Measurements from ENCODE around the gene NCK2. TPM values are rescaled to one million over a fixed set of nuclear protein-coding genes. Genes with fewer than 3 reads are reported as not detected.

Gene NCK2
- total RNA-seq, 1 experiment from 2014 or later: 45.4 TPM

DNA sequence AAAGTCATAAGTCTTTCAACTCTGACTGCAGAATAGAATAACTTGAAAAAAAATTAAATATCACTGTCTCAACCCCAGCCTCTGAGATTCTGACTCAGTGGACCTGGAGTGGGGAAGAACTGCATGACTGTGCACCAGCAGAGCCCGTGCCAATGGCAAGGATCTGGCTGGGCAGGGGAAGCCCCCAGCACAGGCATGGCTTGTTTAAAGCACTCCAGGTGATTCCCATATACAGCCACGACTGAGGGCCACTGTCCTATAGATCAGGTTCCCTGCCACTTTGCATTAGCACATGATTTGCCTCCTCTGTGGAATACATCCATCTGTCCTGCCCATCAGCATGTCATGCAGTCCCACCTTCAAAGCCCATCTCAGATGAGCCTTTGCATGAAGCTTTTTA, 45.9 kb upstream of the NCK2 start:
- Histone ChIP-seq H3K9me3 (ENCODE audit: low read length) (no peaks in the 10 kb centered on the region), H3K9ac (ENCODE audit: low read length) (no peak overlapping the region), H3K4me2 (ENCODE audit: low read length) (no peak overlapping the region), H2AFZ (ENCODE audit: low read length) (no peak overlapping the region), H3K9me2 (replicated peaks; ENCODE audit: low read length) (no peaks in the 10 kb centered on the region), H3K79me2 (ENCODE audit: low read length) (no peaks in the 10 kb centered on the region), H3K27ac (ENCODE audit: low read length) (no peak overlapping the region), H3K4me1 (ENCODE audit: insufficient read depth, low read length) (no peaks in the 10 kb centered on the region), H4K20me1 (ENCODE audit: low read length) (no peaks in the 10 kb centered on the region), H3F3A (ENCODE audit: low read length, unreplicated experiment) (no peaks in the 10 kb centered on the region), H3K36me3 (ENCODE audit: low read depth, low read length) (no peaks in the 10 kb centered on the region), H3K27me3 (ENCODE audit: low read length) (peaks cover 28% of the 10 kb centered on the region), H3K4me3 (ENCODE audit: low read length) (no peak overlapping the region)
- CTCF ChIA-PET: no interaction called here
- intact Hi-C loops (cut with micrococcal nuclease): no loop called here
- BruUV-seq (replicated peaks): no TSS peak
- TF ChIP-seq, protein P1, sequence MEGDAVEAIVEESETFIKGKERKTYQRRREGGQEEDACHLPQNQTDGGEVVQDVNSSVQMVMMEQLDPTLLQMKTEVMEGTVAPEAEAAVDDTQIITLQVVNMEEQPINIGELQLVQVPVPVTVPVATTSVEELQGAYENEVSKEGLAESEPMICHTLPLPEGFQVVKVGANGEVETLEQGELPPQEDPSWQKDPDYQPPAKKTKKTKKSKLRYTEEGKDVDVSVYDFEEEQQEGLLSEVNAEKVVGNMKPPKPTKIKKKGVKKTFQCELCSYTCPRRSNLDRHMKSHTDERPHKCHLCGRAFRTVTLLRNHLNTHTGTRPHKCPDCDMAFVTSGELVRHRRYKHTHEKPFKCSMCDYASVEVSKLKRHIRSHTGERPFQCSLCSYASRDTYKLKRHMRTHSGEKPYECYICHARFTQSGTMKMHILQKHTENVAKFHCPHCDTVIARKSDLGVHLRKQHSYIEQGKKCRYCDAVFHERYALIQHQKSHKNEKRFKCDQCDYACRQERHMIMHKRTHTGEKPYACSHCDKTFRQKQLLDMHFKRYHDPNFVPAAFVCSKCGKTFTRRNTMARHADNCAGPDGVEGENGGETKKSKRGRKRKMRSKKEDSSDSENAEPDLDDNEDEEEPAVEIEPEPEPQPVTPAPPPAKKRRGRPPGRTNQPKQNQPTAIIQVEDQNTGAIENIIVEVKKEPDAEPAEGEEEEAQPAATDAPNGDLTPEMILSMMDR (conservative IDR thresholded peaks at IDR 0.05; ENCODE audit: low read depth, low read length): no peak
- TF ChIP-seq EZH2 (IDR thresholded peaks at IDR 0.05; ENCODE audit: low read length, unreplicated experiment): no peak
- DNase-seq (no peak), ATAC-seq (no peak)
- POLR2A ChIA-PET (ENCODE audit: unreplicated experiment): interaction anchor here (0.6 kb wide), 1 partner anchor 70 kb away, joined by 4 read pairs; no protein-coding TSS in a partner anchor

- no TSS peak for BruUV-seq (replicated peaks)
- Histone ChIP-seq H3K36me3 (ENCODE audit: low read depth, low read length) (no peaks in the 10 kb centered on the region), H3K9ac (ENCODE audit: low read length) (no peak overlapping the region), H4K20me1 (ENCODE audit: low read length) (no peaks in the 10 kb centered on the region), H3K4me3 (ENCODE audit: low read length) (no peak overlapping the region), H3K4me2 (ENCODE audit: low read length) (no peak overlapping the region), H3K79me2 (ENCODE audit: low read length) (no peaks in the 10 kb centered on the region), H3F3A (ENCODE audit: low read length, unreplicated experiment) (no peaks in the 10 kb centered on the region), H3K27ac (ENCODE audit: low read length) (no peak overlapping the region), H2AFZ (ENCODE audit: low read length) (no peak overlapping the region), H3K9me2 (replicated peaks; ENCODE audit: low read length) (no peaks in the 10 kb centered on the region), H3K9me3 (ENCODE audit: low read length) (0 out of 2 replicates have a peak, but pooled peaks cover 4% of the 10 kb centered on the region), H3K4me1 (ENCODE audit: insufficient read depth, low read length) (no peaks in the 10 kb centered on the region), H3K27me3 (ENCODE audit: low read length) (peaks cover 27% of the 10 kb centered on the region)
- POLR2A ChIA-PET (ENCODE audit: unreplicated experiment): no interaction called here
- DNase-seq (no peak), ATAC-seq (no peak)
- intact Hi-C loops (cut with micrococcal nuclease): no loop called here
- CTCF ChIA-PET: no interaction called here
- TF ChIP-seq, protein P1 (conservative IDR thresholded peaks at IDR 0.05; ENCODE audit: low read depth, low read length): no peak
- TF ChIP-seq EZH2phosphoT487 (IDR thresholded peaks at IDR 0.05; ENCODE audit: borderline replicate concordance, low read length) (no peak), EZH2 (IDR thresholded peaks at IDR 0.05; ENCODE audit: low read length, unreplicated experiment) (no peak)
These were observed 43.7 kb upstream of the NCK2 start for GRCh38 chr2:105701042-105701441.

DNA sequence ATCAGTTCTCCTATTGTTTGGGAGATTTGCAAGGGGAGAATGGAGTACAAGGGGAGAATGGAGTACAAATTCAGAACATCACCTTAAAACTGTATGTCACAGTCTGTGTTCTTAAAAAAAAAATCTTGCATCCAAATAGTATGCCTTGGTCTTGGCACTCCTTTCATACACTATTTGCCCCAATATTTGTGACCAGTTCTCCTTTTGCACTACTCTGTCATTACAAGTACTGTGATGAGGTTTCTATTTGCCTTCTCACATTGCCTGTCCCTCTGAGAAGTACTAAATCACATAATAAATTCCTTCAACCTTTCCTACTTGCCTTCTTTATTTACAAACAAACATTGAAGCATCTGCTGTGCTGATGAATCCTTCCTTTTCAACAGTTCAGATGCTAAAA, 36.0 kb upstream of the NCK2 start:
- Histone ChIP-seq H4K20me1 (ENCODE audit: low read length) (no peaks in the 10 kb centered on the region), H3K9ac (ENCODE audit: low read length) (no peak overlapping the region), H3K9me2 (replicated peaks; ENCODE audit: low read length) (no peaks in the 10 kb centered on the region), H3F3A (ENCODE audit: low read length, unreplicated experiment) (no peaks in the 10 kb centered on the region), H3K9me3 (ENCODE audit: low read length) (0 out of 2 replicates have a peak, but pooled peaks cover 4% of the 10 kb centered on the region), H3K4me2 (ENCODE audit: low read length) (no peak overlapping the region), H3K27me3 (ENCODE audit: low read length) (no peaks in the 10 kb centered on the region), H3K4me1 (ENCODE audit: insufficient read depth, low read length) (peaks cover 23% of the 10 kb centered on the region), H3K79me2 (ENCODE audit: low read length) (no peaks in the 10 kb centered on the region), H3K27ac (ENCODE audit: low read length) (no peak overlapping the region), H3K4me3 (ENCODE audit: low read length) (no peak overlapping the region), H2AFZ (ENCODE audit: low read length) (no peak overlapping the region), H3K36me3 (ENCODE audit: low read depth, low read length) (no peaks in the 10 kb centered on the region)
- intact Hi-C loops (cut with micrococcal nuclease): no loop called here
- ChIA-PET CTCF (no interaction called here), POLR2A (ENCODE audit: unreplicated experiment) (no interaction called here)
- no TSS peak for BruUV-seq (replicated peaks)
- TF ChIP-seq EZH2 (IDR thresholded peaks at IDR 0.05; ENCODE audit: low read length, unreplicated experiment): no peak
- TF ChIP-seq, protein P1 (conservative IDR thresholded peaks at IDR 0.05; ENCODE audit: low read depth, low read length): no peak
- TF ChIP-seq EZH2phosphoT487 (IDR thresholded peaks at IDR 0.05; ENCODE audit: borderline replicate concordance, low read length): no peak
- DNase-seq (no peak), ATAC-seq (no peak)
